ENCODE results near the gene PARD3.

The PARD3 gene

GRCh38 chr10:34690383-34691049 lies 124.6 kb downstream of the PARD3 start:
- no peak for DNase-seq (ENCODE audit: low read depth, low spot score)

- no peak for DNase-seq (ENCODE audit: low read depth, low spot score)
These were observed 126.0 kb downstream of the PARD3 start for GRCh38 chr10:34689053-34689452.

GRCh38 chr10:34687434-34688210 lies 127.5 kb downstream of the PARD3 start:
- no peak for DNase-seq (ENCODE audit: low read depth, low spot score)

GRCh38 chr10:34682580-34682979 lies 132.5 kb downstream of the PARD3 start:
- no peak for DNase-seq (ENCODE audit: low read depth, low spot score)

GRCh38 chr10:34681933-34682332 lies 133.2 kb downstream of the PARD3 start:
- no peak for DNase-seq (ENCODE audit: low read depth, low spot score)

- DNase-seq (ENCODE audit: low read depth, low spot score), result no peak
These were observed 135.9 kb downstream of the PARD3 start for GRCh38 chr10:34679177-34679576.

GRCh38 chr10:34677591-34677990 lies 137.5 kb downstream of the PARD3 start:
- no peak for DNase-seq (ENCODE audit: low read depth, low spot score)

- DNase-seq (ENCODE audit: low read depth, low spot score), result no peak
These were observed 138.0 kb downstream of the PARD3 start for GRCh38 chr10:34677132-34677531.

GRCh38 chr10:34674176-34674575 lies 140.9 kb downstream of the PARD3 start:
- DNase-seq (ENCODE audit: low read depth, low spot score), result no peak

- no peak for DNase-seq (ENCODE audit: low read depth, low spot score)
These were observed 145.0 kb downstream of the PARD3 start for GRCh38 chr10:34670081-34670480.

- no peak for DNase-seq (ENCODE audit: low read depth, low spot score)
These were observed 146.0 kb downstream of the PARD3 start for GRCh38 chr10:34669079-34669478.

GRCh38 chr10:34667177-34667576 lies 147.9 kb downstream of the PARD3 start:
- no peak for DNase-seq (ENCODE audit: low read depth, low spot score)

GRCh38 chr10:34666008-34666704 lies 148.9 kb downstream of the PARD3 start:
- peak; percentile 66 for DNase-seq (ENCODE audit: low read depth, low spot score)

- DNase-seq (ENCODE audit: low read depth, low spot score), result no peak
These were observed 150.4 kb downstream of the PARD3 start for GRCh38 chr10:34664706-34665105.

- no peak for DNase-seq (ENCODE audit: low read depth, low spot score)
These were observed 153.5 kb downstream of the PARD3 start for GRCh38 chr10:34661580-34661979.

GRCh38 chr10:34658934-34659333 lies 156.2 kb downstream of the PARD3 start:
- no peak for DNase-seq (ENCODE audit: low read depth, low spot score)

GRCh38 chr10:34656661-34657060 lies 158.4 kb downstream of the PARD3 start:
- no peak for DNase-seq (ENCODE audit: low read depth, low spot score)

GRCh38 chr10:34655286-34656170 lies 159.6 kb downstream of the PARD3 start:
- peak; percentile 41 for DNase-seq (ENCODE audit: low read depth, low spot score)

- no peak for DNase-seq (ENCODE audit: low read depth, low spot score)
These were observed 160.9 kb downstream of the PARD3 start for GRCh38 chr10:34654211-34654610.

- DNase-seq (ENCODE audit: low read depth, low spot score), result no peak
These were observed 161.6 kb downstream of the PARD3 start for GRCh38 chr10:34653530-34653929.

- no peak for DNase-seq (ENCODE audit: low read depth, low spot score)
These were observed 163.5 kb downstream of the PARD3 start for GRCh38 chr10:34651416-34652195.
